GM19099 (cell line): ENCODE data around the gene PSAP.

Experiments
- POLR2A ChIP-seq: IDR thresholded peaks from 3 replicates; pipeline ENCODE4 v1.6.1; 2011; ENCODE audit warnings: low read depth; ENCODE audit not compliant: insufficient read length; ENCODE audit errors: extremely low read depth

The PSAP gene

DNA sequence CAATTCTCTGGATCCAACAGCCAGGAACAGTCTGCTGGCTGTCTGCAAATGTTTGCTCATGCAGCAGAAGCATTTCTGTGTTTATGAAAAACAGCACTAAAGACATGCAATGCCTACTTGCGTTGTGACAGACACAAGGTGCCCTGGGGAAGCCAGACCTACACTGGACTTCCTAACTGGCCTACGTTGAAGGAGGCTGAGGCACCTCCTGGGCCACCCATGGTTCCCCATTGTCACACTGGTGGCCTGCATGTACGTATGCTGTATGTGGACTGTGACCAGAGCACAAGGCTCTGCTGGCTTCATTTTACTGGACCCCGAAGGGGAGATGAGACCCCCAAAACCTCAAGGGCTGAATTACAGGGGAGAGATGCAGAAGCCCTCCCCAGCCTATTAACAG, 27.7 kb downstream of the PSAP start:
- TF ChIP-seq POLR2A: no peak

DNA sequence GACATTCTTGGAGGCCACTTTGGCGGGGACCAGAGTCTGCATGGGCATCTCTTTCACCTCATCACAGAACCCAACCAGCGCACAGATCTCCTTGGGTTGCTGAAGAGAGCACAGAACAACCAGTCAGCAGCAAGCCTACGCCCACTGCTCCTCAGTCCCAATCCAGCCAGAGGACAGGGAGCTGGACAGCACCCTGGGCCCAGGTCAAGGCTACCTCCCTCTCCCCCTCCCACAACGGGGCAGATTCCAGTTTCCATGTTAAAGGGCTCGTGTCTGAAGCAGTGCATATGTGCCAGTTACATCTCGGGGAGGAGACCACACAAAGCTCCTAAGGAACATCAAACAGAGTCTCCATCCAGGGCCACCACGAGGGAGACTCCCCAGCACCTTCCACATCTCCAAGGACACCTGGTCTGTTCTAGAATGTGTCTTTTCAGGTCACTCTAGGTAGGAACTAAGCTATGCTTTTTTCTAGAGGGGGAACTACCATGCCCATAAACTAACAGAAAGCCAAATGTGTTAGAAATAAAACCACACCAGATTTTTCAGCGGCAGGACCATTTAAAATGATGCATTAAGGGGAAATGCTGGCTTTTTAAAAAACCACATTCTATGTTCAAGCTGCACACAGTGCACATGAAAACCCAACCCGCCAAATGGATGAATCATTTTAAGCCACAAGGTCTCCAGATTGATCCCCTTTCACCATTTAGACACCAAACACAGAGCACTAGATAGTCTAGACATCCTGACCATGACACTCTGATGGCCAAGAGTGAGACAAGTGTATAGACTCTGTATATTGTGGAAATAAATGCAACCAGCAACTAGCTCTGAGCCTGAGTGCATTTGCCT, 28.9 kb downstream of the PSAP start:
- TF ChIP-seq POLR2A: no peak

DNA sequence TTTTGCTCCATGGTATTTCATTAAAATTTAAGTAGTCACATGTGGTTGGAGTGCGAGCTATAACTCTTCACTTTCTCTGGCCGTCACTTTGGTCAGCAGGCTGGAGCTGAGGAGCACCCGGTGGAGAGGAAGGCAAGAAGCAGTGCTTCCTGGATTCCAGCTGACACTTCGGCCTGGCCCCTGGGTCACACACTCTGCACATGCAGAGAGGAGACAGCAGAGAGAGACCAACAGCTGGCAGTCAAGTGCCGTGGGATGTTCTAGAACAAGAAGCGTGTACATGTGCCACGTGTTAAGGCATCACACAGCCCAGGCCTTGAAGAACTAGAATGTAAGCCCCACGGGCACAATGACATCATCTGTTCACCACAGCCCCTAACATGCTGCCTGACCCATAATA, 30.1 kb downstream of the PSAP start:
- no peak for TF ChIP-seq POLR2A

DNA sequence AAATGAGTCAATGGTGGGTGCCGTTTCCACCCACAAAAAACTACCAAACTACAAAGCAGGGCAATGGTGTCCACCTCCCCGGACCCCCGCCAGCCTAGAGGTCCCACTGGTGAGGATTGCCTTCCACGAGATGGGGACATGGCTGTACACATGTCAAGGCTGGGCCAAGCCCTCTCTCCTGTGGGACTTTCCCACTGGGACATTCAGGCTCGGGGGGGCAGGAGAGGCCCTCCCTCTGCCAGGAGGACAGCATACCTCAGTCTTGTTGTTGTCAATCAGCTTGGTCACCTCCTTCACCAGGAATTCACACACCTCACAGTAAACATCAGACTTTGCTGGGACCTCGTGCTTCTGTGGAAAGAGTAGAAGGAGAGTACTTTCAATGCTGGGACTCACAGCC, 31.1 kb downstream of the PSAP start:
- TF ChIP-seq POLR2A: no peak

DNA sequence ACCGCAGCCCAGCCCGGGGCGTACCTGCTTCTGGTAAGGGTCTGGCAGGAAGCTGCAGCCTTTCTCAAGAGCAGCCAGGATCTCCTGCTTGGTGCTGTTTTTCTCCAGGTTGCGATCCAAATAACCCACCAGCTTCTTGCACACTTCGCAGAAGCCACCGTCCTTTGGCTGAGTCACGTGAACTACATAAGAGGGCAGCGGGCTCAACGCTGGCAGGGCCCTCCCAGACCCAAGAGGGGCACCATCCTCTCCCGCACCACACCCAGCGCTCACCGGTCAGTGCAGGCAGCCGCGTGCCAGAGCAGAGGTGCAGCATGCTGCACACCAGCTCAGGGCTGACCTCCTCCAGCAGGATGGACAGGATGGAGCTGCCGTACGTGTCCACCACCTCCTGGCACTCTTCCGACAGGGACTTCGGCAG, 31.6 kb downstream of the PSAP start:
- TF ChIP-seq POLR2A: no peak

DNA sequence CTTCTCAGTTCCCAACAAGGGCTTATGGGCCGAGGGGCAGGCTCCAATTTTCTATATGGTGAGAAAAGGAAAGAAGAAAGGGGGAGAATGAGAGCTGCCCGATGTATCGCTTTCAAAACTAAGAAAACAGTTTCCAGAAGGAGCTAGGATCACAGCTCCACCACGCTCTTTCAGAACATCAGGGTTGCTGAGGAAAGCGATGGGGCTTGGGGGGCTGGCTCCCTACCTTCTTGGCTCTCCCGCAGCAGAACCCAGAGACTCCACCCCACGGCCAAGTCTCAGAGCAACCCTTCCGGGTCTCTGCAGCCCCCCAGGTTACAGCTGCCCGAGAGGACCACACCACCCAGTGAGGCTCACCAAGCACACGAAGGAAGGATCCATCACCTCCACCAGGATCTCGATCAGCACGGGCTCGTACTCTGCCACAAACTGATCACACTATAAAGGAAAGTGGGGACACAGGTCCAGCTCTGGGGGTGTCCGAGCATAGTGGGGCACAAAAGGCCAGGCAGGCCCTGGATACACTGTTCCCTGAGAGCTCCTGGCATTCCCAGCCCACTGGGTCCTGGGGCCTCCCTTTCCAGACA, 32.3 kb downstream of the PSAP start:
- no peak for TF ChIP-seq POLR2A

DNA sequence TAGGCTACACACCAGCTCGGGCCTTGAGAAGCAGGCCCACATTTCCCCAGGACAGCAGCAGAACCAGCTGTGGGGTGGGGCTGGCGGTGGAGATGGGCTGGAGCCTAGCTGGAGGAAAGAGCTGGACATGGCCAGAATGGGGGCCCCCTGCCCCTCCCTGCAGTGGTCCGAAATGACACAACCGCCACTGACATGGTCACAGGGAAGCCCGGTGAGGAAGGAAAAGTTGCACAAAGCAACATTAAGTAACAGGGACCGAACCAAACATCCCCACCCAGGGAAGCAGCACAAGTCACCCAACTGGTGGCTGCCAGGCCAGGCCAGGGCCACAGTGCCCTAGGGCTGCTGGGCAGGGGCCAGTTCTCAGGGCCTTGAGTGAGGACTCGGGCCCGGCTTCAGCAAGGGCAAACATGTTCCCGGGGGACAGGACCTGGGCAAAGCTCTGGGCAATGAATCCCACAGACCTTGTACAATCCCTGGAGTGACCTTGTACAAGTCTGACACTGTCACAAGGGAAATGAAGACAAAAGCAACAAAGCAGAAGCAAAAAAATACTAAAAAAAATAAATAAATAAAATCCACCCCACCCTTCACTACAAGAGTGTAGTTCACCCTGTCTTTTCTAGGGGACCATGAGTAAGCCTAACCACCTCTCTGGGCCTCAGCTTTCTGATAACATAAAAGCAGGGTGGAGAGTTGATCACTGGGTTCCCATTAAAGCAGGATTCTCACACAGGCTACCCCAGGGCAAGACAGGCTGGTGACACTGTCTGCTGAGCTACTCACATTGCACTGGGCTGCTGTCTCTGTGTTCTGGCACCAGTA, 33.0 kb downstream of the PSAP start:
- TF ChIP-seq POLR2A: no peak

DNA sequence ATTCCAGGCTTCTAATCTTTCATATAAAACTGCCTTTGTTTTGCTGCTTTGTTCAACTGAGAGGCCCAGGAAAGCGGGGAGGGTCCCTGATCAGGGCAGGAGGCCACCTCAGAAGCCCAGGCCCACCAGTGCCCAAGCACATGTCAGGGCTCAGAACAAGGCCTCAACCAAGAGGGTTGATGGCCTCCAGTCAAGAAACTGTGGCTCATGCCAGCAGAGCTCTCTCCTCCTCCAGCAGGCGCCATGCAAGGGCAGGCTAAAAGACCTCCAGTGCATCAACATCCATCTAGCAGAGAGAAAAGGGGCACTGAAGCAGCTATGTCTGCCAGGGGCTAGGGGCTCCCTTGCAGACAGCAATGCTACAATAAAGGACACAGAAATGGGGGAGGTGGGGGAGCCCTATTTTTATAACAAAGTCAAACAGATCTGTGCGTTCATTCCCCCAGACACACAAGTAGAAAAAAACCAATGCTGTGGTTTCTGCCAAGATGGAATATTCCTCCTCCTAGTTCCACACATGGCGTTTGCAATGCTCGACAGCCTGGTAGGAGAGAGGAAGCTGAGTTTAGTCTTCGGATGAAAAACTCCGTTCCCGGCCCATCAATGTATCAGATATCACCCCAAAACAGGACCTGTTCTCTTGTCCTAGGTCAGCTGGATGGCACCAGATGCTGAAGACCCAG, 34.0 kb downstream of the PSAP start:
- TF ChIP-seq POLR2A: no peak

DNA sequence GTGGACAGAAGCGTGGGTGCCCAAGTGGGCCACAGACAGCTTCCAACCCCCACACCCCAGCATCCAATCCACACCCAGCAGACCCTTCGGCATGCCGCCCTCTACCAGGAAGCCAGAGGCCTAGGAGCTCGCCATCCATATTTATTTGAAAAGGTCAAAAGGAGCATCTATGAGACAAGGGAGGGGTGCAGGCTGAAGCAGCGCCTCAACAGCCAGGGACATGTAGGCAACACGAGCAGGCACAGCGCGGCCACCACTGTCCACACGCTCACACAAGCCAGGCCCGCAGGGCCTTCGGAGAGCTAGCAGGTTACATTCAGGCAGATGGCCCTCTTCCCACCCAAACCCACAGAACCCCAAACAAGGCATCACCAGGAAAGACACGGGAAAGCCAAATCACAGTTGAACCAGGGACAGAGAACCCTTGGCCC, 34.6 kb downstream of the PSAP start:
- TF ChIP-seq POLR2A: no peak

DNA sequence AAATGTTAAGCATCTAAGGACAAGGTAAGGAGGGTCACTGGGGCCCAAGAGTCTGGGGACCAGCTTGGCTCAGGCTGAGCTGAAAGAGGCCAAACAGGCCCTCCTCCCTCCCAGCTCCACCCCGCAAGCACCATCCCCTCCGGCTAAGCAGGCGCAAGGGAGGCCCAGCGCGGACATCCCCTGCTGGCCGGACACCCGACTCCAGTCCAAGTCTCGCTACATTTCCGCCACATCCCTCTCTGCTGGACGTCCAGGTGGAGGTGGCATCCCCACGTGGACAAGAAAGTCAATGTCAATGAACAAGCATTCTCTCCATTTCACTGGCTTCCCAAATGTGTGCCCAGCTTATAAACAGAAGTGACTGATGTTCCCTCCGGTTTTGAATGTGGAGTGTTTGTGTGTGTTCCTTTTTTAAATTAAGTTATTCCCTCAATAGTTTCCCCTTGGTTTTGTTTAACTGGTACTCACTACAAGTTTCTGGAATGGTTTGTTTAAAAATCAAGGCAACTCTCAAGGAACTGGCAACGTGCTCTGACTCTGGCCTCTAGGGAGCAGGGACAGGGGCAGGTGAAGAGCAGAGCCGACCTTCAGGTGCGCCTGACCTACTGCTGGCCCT, 35.4 kb downstream of the PSAP start:
- TF ChIP-seq POLR2A: no peak

DNA sequence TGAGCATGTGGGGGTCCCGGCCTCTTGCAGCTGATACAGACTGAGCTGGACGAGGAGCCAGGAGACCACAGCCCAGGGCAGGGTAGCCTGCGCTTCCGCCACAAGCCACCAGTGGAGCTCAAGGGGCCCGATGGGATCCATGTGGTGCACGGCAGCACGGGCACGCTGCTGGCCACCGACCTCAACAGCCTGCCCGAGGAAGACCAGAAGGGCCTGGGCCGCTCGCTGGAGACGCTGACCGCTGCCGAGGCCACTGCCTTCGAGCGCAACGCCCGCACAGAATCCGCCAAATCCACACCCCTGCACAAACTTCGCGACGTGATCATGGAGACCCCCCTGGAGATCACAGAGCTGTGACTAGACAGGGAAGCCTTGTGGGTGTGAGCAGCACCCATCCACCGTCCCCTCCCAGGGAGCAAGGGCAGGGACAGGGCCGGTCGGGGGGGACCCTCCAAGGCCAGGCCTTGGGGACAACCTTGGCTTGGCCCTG, 36.1 kb downstream of the PSAP start:
- TF ChIP-seq POLR2A: no peak

DNA sequence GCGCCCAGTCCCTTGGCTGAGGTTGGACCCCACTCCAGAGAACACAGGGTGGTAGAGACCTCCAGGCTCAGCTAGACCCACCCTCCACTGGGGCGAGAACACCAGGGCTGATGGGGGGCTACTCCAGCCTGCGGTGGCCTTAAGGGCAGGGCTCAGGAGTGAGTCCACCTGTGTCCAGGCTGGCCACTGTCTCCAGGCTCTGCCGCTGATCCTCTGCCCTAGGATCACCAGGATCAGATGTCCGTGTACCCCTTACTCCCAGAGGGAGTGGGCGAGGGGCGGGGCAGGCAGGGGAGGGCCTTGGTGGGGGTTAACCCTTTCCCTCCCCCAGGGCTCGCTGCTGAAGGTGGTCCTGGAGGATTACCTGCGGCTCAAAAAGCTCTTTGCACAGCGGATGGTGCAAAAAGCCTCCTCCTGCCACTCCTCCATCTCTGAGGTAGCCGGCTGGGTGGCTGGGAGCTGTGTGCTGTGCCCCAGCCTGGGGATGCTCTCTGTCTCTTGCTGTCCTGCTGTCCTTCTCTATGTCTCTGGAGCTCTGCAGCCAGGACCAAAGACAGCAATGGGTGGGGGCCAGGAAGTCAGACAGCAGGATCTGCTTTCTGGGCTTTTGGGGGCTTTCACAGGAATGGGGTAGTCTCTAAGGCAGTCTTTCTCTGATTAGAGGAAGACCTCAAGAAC, 38.0 kb downstream of the PSAP start:
- TF ChIP-seq POLR2A: no peak

DNA sequence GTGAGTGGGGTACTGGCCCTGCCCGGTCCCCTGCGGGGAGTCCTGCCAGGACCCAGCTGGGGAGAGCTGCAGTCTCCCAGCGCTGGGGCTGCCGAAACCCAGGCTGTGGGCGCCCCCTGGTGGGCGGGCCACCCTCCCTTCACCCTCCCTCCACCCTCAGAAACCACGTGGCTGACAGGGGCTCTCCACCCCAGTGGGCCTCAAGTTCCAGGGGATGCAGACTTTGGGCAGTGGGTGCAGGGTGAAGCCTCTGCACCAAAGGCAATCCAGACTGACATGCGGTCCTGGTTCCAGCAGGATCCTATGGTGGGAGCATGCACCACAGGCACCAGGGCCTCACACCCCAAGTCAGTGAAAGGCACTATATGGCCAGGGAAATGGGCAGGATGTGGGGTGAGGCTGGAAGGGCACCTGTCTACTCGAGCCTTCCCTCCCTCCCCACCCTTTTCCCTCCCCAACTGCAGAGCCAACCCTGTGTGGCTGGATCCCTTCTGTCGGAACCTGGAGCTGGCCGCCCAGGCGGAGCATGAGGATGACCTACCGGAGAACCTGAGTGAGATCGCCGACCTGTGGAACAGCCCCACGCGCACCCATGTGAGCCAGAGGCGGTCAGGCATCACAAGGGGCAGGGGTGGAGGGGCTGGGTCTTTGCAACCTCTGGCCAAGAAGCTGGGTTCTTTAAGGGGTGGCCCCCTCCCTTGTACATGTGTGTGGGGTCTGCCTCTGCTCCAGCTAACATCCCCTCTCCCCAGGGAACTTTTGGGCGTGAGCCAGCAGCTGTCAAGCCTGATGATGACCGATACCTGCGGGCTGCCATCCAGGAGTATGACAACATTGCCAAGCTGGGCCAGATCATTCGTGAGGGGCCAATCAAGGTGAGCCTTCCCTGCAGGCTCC, 38.8 kb downstream of the PSAP start:
- TF ChIP-seq POLR2A: no peak
